Brain microvascular endothelial cell (primary cell): Measurements from ENCODE around the gene ALPI.

ENCODE experiments used
- DNase-seq: peaks from one replicate; pipeline ENCODE4 v3.0.0-alpha.2; 2020
- H3K27ac ChIP-seq: fragments of 250-450 bp; sonication (Bioruptor Pico); 2 replicates; pipeline ENCODE4 v1.5.1; 2020; ENCODE audit warnings: mild to moderate bottlenecking, moderate library complexity
- H3K27me3 ChIP-seq: fragments of 250-450 bp; sonication (Bioruptor Pico); replicated peaks from 2 replicates; pipeline ENCODE4 v1.5.1; 2020; ENCODE audit warnings: mild to moderate bottlenecking
- H3K36me3 ChIP-seq: fragments of 250-450 bp; sonication (Bioruptor Pico); replicated peaks from 2 replicates; pipeline ENCODE4 v1.5.1; 2020; ENCODE audit warnings: mild to moderate bottlenecking
- H3K4me3 ChIP-seq: 2 replicates; pipeline ENCODE4 v1.5.1; 2011; ENCODE audit warnings: low read depth, mild to moderate bottlenecking, control low read depth, low read length, moderate library complexity
- CTCF ChIP-seq: IDR thresholded peaks from 2 replicates; pipeline ENCODE4 v1.5.1; 2011; ENCODE audit warnings: low read depth, mild to moderate bottlenecking, moderate library complexity, low read length, control low read depth, inconsistent platforms; ENCODE audit errors: missing control alignments
- in situ Hi-C: cut with HindIII; loops from 2 replicates; pipeline ENCODE4 v1.10.0; 2017; ENCODE audit warnings: low sequenced_read_pairs, low pct_ligation_motif_present

ALPI gene

GRCh38 chr2:232503809-232504323, 47.9 kb downstream of the ALPI start:
- H3K36me3 ChIP-seq, result no peaks in the 10 kb centered on the region
- no peak overlapping the region for H3K4me3 ChIP-seq
- no peak for TF ChIP-seq CTCF
- in situ Hi-C loops, result no loop called here
- peaks cover 56% of the 10 kb centered on the region for H3K27me3 ChIP-seq
- DNase-seq, result no peak
- no peak overlapping the region for H3K27ac ChIP-seq

- Histone ChIP-seq H3K4me3 (no peak overlapping the region), H3K27me3 (peaks cover 54% of the 10 kb centered on the region), H3K27ac (no peak overlapping the region), H3K36me3 (no peaks in the 10 kb centered on the region)
- no peak for TF ChIP-seq CTCF
- DNase-seq, result no peak
- in situ Hi-C loops, result no loop called here
Measured at GRCh38 chr2:232504438-232504837, 48.5 kb downstream of the ALPI start.

GRCh38 chr2:232505856-232506255, 49.9 kb downstream of the ALPI start:
- DNase-seq, result no peak
- H3K27me3 ChIP-seq, result peaks cover 49% of the 10 kb centered on the region
- in situ Hi-C loops, result no loop called here
- H3K4me3 ChIP-seq, result no peak overlapping the region
- no peak for TF ChIP-seq CTCF
- no peak overlapping the region for H3K27ac ChIP-seq
- H3K36me3 ChIP-seq, result no peaks in the 10 kb centered on the region

GRCh38 chr2:232506709-232507108, 50.8 kb downstream of the ALPI start:
- Histone ChIP-seq H3K27me3 (peaks cover 51% of the 10 kb centered on the region), H3K27ac (no peak overlapping the region), H3K36me3 (no peaks in the 10 kb centered on the region), H3K4me3 (no peak overlapping the region)
- no peak for TF ChIP-seq CTCF
- in situ Hi-C loops, result no loop called here
- DNase-seq, result no peak

GRCh38 chr2:232508251-232508650, 52.3 kb downstream of the ALPI start:
- peak; percentile 2 for TF ChIP-seq CTCF
- in situ Hi-C loops, result no loop called here
- H3K27me3 ChIP-seq, result peaks cover 47% of the 10 kb centered on the region
- DNase-seq, result no peak
- H3K4me3 ChIP-seq, result no peak overlapping the region
- no peaks in the 10 kb centered on the region for H3K36me3 ChIP-seq
- H3K27ac ChIP-seq, result no peak overlapping the region
